Cardiac fibroblast (primary cell): ENCODE results near the gene FRMD5.
A peak's percentile ranks its signal among the peaks of the same experiment; 100 is the strongest.
"Not testable (repeated sequence)": the region's sequence is repeated elsewhere in the genome, so short reads cannot be mapped to it uniquely, and the experiment has no call there.

Experiments
- DNase-seq, 2 donors: peaks; one replicate each; pipeline versions ENCODE4 v3.0.0 to v3.0.0-alpha.2; 2010; ENCODE audit warnings: low read depth in 2 of 2
- H3K4me3 ChIP-seq, 2 donors: replicated peaks in 1 of 2; 1 replicate in 1 of 2; 2 replicates in 1 of 2; pipeline ENCODE4 v1.5.1; 2011; ENCODE audit warnings: low read depth in 2 of 2, low read length in 2 of 2, mild to moderate bottlenecking in 2 of 2, moderate library complexity in 1 of 2
- CTCF ChIP-seq: IDR thresholded peaks from one replicate; pipeline ENCODE4 v1.5.1; 2011; ENCODE audit warnings: low read depth, mild to moderate bottlenecking, low read length, inconsistent platforms

FRMD5 gene

GRCh38 chr15:44034933-44035624 lies 160.0 kb downstream of the FRMD5 start:
- no peak for TF ChIP-seq CTCF
- no peak overlapping the region for H3K4me3 ChIP-seq
- DNase-seq, result peak; percentile 87 to 88

- H3K4me3 ChIP-seq, result no peak overlapping the region
- no peak for TF ChIP-seq CTCF
- peak; percentile 48 to 55 for DNase-seq
Observed at GRCh38 chr15:44034334-44034733, 160.7 kb downstream of the FRMD5 start.

- TF ChIP-seq CTCF, result no peak
- DNase-seq, result peak; percentile 69 to 81
- no peak overlapping the region for H3K4me3 ChIP-seq
Observed at GRCh38 chr15:44033894-44034293, 161.2 kb downstream of the FRMD5 start.

GRCh38 chr15:44032820-44033219 lies 162.3 kb downstream of the FRMD5 start:
- DNase-seq, result not testable (repeated sequence)

GRCh38 chr15:44029940-44030568 lies 165.0 kb downstream of the FRMD5 start:
- DNase-seq, result peak; percentile 80 to 82
- H3K4me3 ChIP-seq, result no peak overlapping the region
- no peak for TF ChIP-seq CTCF

More at GRCh38 chr15:44032820-44033219, 162.3 kb downstream of the FRMD5 start:
- H3K4me3 ChIP-seq, result not testable (repeated sequence)

GRCh38 chr15:44029003-44029402 lies 166.1 kb downstream of the FRMD5 start:
- DNase-seq, result peak; percentile 21 to 30
- no peak for TF ChIP-seq CTCF

GRCh38 chr15:44028349-44028748 lies 166.7 kb downstream of the FRMD5 start:
- DNase-seq, result peak in 1 of 2 donors; percentile 36
- no peak overlapping the region for H3K4me3 ChIP-seq
- no peak for TF ChIP-seq CTCF

More at GRCh38 chr15:44029003-44029402, 166.1 kb downstream of the FRMD5 start:
- H3K4me3 ChIP-seq, result no peak overlapping the region
